AG08396 (cell line): ENCODE data around the gene LRRFIP2.
"Not testable (repeated sequence)": the region's sequence is repeated elsewhere in the genome, so short reads cannot be mapped to it uniquely, and the experiment has no call there.

Experiments
- DNase-seq: peaks from one replicate; pipeline ENCODE4 v3.0.0; 2012; ENCODE audit warnings: low spot score, mixed read lengths

Gene LRRFIP2

DNA sequence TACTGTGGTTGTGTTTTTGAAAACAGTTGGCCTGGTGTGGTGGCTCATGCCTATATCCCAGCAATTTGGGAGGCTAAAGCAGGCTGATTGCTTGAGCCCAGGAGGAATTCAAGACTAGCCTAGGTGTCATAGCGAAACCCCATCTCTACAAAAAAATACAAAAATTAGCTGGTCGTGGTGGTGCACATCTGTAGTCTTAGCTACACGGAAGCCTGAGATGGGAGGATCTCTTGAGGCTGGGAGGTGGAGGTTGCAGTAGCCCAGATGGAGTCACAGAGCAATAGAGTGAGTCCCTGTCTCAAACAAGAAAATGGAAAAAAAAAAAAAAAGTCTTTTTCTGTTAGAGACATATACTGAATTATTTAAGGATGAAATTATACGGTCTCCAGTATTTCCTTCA lies 14.7 kb upstream of the LRRFIP2 start:
- DNase-seq, result no peak

DNA sequence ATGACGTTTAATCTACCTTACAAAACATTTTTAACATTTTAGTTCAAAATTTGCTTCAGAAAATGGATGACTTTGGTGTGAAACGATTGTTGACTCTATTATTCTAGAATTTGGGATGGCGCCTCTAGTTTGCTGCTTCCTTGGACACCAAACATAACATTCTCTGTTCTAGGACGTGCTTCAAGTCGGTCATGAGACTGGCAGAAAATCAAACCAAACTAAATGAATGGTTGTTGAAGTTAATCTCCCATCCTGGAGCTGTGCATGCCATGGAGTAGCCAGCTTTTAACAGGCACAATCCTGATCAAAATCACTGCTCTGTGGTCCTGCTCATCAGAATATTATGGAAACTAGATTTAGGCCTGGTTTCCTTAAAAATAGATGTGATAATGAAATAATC lies 9.6 kb upstream of the LRRFIP2 start:
- DNase-seq, result no peak

DNA sequence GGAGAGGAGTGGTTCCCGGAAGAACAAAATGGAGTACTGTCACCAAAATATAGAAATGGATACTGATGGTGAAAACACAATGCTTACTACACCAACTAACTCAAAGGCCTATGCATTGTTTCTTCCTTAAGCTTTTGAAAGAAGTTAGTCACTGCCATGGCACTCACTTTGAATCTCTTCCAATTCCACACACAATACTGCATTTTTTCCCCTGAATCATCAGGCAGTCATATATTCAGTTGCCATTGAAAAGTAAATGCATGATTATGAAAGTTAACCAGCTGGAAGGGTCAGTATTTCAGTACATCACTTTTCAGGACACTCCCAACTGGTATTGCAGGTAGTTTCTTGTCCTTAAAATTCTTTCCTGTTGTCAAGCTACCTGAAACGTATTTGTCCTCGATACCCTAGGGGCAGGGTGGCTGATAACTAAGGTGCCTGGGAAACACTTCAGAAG lies 9.0 kb upstream of the LRRFIP2 start:
- DNase-seq, result peak; percentile 58

DNA sequence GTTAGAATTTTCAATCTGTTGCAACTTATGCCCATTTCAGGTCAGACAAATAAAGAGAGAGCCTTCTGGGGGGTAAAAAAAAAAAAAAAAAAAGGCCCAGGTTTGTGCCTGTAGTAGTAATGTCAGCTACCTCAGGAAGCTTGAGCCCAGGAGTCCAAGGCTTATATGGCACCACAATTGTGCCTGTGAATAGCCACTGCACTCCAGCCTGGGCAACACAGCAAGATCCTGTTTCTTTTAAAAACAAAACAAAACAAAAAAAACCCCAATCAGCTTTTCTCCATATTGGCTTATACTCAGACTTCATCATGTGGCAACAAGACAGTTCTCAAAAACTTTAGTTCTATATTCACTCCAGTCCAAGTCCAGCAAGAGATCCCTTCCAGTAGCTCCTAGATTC lies 8.4 kb upstream of the LRRFIP2 start:
- DNase-seq, result no peak

DNA sequence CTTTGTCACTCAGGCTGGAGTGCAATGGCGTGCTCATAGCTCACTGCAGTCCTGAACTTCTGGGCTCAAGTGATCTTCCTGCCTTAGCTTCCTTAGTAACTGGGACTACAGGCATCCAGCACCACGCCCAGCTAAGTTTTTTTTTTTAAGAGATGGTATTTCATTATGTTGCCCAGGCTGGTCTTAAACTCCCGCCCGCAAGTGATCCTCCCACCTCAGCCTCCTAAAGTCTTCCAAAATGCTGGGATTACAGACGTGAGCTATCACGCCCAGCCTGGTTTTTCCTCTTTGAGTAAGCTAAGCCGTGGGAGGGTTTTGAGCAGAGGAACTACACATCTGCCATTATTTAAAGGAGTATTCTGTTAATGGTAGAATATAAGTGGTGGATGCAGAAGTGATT lies 7.4 kb upstream of the LRRFIP2 start:
- no peak for DNase-seq

DNA sequence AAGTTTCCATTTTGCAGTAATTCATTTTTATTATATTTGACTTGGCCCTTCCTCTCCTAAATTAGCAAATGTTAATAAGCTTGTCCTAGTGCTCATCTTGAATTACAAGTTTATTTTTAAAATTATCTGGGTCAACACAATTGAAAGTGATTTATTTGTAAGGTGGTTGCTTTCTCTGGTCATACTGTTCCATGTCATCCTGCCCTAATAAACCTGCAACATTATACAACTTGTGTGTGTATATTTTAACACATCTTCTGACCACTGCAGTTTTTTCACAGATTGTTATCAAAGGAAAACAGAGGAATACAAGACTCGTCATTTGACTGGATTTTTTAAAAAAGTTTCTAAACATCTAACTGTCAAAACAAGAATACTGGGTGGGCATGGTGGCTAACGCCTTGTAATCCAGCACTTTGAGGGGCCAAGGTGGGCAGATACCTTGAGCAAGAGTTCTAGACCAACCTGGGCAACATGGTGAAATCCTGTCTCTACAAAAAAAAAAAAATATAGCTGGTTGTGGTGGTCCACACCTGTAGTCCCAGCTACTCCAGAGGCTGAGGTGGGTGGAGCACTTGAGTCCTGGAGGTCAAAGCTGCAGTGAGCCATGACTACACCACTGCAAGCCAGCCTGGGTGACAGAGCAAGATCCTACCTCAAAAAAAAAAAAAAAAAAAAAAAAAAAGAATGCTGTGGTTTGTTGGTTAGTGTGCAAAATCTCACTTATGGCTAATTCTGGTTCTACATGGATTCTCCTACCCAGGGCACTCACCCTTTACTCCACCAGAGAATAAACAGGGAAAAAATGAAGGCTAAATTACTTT lies 5.0 kb upstream of the LRRFIP2 start:
- DNase-seq, result no peak

DNA sequence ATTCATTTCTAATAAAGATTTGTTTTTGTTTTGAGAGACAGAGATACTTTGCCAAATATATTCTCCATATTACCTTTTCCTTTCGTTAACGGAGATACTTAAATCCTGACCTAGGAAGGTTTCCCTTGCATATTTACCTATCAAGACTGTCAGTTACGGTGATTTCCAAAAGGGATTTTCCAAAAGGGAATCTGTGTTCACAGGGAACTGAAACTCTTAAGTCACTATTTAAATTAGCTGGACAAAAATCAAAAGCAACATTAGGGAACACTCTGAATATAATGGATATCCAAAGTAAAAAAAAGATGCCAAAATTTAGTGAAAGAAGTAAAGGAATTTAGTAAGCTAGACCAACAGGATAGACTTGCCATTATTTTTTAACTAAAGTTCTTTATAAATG lies 576 bp downstream of the LRRFIP2 start:
- no peak for DNase-seq

DNA sequence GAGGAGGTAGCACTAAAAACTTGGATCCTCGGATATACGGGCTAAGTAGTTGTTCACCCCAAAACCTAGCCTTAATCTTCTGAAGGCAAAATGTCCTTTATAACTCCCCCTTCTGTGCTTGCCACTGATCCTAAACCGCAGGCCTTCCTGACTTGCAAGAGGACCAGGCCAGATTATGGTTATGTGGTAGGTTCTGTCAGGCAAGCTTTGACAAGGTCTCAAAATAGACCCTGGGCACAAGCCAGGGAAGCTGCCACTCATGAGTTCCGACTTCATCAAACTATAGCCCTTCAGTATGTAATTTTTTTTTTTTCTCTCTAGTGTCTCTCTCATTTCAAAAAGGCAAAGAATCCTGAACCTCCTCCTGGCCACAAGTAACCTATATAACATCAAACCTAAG lies 3.2 kb downstream of the LRRFIP2 start:
- no peak for DNase-seq

DNA sequence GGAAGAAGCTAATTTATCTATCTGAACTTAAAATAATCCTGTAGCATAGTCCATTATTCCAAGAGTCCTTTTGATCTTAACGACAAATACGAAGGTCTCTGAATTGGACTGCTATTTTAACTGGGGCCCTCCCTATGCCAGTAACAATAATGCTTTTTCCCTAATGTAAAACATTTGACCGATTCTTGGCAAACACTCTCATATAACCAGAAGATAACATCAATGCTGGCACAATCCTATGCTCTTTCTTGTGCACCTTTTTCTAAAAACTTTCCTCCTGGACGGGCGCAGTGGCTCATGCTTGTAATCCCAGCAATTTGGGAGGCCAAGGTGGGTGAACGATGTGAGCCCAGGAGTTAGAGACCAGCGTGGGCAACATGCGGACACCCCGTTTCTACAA lies 3.9 kb downstream of the LRRFIP2 start:
- DNase-seq, result no peak

DNA sequence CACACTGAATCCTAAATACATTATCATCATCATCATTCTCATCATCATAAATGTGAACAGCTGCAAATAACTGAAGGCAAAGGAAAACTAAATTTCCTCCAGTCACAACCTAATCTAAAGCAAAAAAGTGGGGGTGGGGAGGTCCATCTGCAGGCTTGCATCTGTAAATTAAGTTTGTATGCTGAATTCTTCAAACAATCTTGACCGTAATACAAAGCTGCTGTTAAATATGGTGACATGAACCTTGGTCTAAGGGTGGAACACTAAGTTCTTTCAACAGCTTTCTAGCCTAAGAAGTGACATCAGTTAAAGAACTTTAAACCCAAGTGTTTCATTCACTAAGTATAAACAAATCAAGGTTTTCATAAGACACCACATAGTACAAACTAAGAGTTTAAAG lies 4.3 kb downstream of the LRRFIP2 start:
- DNase-seq, result no peak

DNA sequence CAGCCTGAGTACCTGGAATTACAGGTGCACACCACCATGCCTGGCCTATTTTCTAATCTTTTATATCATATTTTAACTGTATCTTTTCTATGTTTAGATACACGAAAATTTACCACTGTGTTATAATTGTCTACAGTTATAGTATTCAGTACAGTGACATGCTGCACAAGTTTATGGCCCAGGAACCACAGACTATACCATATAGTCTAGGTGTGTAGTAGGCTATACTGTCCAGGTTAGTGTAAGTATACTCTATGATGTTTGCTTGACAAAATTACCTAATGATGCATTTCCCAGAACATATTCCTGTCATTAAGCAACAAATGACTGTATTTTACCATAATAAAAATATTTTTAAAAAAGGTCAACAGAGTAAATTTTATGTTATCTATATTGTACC lies 5.5 kb downstream of the LRRFIP2 start:
- no peak for DNase-seq

DNA sequence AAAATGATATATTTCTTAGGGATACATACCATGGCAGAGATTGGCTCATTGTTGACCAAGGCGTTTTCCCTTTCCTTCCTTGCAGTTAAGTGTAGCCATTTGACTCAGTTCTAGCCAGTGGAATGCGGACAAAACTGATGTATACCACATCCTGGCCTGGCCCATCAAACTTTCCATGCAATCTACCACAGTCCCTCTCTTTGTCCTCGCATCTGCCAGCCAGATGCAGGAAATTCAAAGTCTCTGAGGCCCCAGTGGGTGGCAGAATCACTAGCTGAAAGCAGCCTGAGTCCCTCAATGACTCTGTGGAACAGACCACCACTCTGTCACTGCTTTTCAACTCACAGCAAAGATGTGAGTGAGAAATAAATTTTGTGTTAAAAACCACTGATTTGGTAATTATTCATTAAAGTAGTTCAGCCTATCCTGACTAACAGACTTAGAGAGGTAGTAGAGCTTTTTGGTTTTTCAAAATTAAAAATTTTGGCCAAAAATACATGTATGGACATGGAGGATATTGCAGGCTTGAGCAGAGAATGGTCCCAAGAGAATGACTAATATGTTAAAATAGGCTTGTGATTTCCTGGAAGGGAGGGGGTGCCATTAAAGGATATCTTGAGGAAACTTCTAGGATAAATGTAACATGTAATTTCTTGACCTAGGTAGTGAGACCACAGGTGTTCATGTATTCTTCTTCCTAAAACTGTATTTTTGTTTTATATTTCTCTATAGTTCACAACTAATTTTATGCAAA lies 10.9 kb downstream of the LRRFIP2 start:
- peak; percentile 28 for DNase-seq

DNA sequence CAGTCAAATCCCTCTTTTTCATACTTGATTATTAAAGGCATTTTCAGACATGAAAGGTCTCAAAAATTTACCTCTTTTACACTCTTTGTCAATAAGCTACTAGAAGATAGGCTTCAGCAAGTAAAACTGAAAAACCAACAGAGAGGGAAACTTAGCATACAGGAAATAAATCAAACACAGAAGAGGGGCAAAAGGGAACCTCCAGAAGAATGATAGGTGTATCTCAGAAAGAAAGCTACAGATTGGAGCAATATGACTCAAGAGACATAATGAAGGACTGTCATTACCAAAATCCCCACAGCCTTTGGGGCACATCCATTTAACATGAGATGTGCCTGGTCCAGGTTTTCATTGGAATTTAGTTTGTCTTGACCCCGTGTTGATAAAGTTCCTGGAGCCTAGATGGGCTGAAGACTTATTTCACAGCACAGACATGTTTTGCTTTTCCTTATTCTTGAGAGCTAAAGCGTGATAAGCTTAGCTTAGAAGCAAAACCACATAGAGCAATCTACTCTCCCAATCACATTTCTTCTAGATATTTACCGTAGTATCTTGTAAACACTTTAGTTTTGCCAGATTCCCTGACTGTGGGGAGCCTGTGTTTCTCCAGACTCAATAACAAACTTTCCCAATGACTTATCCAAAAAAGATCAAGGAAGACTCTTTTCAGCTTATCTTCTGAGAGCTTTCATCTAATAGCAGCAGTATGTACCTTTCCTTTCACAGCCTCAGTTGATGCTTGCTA lies 11.7 kb downstream of the LRRFIP2 start:
- no peak for DNase-seq

DNA sequence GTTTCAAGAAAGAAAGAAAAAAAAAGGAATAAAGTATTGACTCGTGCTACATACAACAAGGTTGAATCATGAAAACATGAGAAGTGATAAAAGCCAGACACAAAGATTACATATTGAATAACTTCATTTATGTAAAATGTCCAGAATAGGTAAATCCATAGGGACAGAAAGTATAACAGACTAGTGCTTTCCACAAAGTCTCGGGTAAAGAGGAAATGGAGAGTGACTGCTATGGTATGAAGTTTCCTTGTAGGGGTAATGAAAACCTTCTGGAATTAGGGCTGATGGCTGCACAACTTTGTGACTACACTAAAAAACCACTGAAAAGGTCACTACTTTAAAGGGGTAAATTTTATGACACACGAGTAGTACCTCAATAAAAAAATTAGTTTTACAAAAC lies 13.0 kb downstream of the LRRFIP2 start:
- DNase-seq, result no peak

DNA sequence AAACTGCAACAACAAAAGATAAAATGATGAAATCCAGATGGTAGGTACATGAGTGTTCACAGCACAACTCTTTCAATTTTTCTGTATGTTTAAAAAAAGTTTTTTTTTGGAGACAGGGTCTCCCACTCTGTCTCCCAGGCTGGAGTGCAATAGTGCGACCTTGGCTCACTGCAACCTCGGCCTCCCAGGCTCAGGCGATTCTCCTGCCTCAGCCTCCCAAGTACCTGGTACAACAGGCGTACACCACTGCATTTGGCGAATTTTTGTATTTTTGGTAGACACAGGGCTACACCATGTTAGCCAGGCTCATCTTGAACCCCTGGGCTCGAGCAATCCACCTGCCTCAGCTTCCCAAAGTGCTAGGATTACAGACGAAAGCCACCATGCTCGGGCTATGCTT lies 18.6 kb downstream of the LRRFIP2 start:
- no peak for DNase-seq

DNA sequence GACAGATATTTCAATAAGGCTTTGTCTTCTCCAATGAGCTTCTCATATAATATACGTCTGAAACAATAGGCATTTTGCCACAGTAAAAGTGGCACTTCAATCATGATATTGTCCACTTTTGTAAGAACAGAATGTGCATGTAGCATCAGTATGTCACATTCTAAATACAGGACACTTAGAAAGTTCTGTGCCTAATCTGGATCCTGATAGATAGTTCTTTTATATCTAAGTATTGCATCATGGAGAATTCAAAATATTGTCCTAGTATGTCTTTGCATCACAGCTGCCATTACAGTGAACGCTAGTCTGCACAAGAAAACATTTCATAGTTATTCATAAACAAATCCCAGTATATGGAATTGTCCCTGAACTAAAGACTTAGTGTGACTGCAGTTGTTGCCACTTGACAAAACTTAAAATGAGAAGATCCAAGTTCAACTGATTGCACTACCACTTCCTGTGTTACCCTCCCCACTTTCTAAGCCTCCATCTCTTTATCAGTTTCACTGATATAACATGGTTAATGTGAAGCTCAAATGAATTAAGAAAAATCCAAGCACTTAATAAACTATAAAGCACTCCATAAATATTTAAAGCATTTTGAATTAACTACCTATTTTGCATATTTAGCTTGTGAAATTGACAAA lies 19.6 kb downstream of the LRRFIP2 start:
- DNase-seq, result no peak

DNA sequence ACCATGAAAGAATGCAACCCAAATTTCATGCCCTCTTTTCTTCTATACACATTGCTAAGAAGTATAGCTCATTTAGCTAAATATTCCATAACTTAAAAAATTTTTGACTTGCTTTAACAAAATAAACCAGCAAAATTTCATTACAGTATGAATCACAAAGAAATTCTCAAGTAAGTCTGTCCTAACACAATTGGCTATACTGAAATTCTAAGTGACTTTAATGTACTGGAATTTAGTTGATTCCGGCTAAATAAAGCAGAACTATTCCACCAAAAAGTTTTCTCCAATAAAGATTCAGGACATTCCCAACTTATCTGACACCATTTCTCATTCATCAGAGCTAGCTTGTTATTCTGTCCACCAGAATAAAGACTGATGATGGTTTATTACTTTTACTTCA lies 23.8 kb downstream of the LRRFIP2 start:
- DNase-seq, result no peak

DNA sequence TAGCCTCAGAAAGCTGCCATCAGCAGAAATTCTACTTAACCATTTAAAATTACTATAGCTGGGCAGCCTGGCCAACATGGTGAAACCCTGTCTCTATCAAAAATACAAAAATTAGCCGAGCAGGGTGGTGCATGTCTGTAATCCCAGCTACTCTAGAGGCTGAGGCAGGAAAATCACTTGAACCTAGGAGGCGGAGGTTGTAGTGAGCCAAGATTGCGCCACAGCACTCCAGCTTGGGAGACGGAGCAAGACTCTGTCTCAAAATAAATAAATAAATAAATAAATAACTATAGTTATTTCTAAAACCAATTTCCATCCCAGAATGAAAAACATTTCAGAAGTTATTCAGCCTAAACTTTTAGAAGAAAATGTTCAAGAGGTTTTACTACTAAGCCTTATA lies 25.1 kb downstream of the LRRFIP2 start:
- no peak for DNase-seq

DNA sequence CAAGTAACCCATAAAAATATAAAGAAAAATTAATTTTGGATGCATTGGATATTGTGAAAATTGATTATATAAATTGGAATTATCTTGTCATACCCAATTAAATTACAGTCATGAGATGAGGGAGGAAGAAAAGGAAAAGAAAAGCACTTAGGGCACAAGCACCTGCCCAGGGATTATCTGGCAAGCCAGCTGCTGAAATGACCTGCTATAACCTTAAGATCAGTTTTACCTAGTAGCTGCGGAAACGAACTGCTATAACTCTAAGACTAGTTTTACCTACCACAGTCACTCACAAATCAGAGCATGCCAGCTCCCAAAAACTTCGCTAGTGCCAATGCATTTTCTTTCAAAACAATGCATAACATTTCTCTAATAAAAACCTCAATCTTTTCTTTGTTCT lies 26.2 kb downstream of the LRRFIP2 start:
- no peak for DNase-seq

DNA sequence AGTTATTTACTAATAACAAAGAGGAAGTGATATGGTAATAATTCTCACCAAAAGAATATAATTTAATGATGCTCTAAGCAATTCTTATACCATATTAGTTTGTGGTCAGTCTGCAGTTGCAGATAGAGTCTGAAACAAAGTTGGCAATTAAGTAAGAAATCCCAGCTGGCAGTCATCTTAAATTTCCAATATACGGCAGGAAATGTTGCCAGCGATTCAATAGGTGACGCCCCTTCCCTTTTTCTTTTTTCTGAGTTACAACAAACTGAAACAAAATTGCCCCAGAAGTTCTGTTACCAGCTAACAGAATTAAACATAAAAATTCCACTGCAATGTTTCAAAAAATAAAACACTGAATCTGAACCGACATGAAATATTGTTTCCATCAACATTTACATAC lies 26.7 kb downstream of the LRRFIP2 start:
- DNase-seq, result no peak

DNA sequence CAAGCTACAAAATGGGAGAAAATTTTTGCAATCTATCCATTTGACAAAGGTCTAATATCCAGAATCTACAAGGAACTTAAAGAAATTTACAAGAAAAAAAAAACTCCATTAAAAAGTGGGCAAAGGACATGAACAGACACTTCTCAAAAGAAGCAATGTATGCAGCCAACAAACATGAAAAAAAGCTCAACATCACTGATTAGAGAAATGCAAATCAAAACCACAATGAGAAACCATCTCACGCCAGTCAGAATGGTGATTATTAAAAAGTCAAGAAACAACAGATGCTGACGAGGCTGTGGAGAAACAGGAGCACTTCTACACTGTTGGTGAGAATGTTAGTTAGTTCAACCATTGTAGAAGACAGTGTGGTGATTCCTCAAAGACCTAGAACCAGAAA lies 27.5 kb downstream of the LRRFIP2 start:
- not testable (repeated sequence) for DNase-seq

DNA sequence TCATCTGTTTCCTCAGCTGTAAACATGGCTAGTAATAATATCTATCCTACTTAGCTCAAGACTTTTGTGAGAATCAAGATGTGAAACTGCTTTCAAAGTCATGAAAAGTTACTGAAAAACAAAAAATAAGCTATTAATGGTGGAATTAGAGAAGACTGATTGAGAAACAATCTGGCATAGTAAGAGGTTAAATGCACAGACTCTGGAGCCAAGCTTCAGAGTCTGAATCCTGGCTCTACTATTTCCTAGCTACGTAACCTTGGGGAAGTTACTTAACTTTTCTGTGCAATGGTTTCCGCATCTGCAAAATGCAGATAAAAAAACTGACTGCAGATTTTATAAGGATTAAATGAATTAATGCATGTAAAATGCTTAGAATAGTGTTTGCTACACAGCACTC lies 28.8 kb downstream of the LRRFIP2 start:
- no peak for DNase-seq
